GM23338 (cell line): ENCODE measurements around the gene PPP1R16B.

Experiments
- EZH2 ChIP-seq: fragments of 200-600 bp; sonication (generic); IDR thresholded peaks from one replicate; pipeline ENCODE4 v1.8.0; 2017; ENCODE audit warnings: antibody characterized with exemption, mild to moderate bottlenecking, low read depth; ENCODE audit not compliant: unreplicated experiment
- JUNB ChIP-seq: IDR thresholded peaks from one replicate; pipeline ENCODE4 v1.6.1; 2016; ENCODE audit warnings: antibody characterized with exemption; ENCODE audit not compliant: unreplicated experiment
- POLR2AphosphoS5 ChIP-seq: IDR thresholded peaks from 2 replicates; pipeline ENCODE4 v1.6.1; 2016; ENCODE audit warnings: antibody characterized with exemption, low read depth
- TF ChIP-seq, protein P1 (sequence below), 2 experiments: fragments of 200-600 bp in 1 of 2; sonication (generic) in 1 of 2; conservative IDR thresholded peaks; 2 replicates each; pipeline versions ENCODE4 v1.5.1 to v1.6.1; 2016 to 2017; ENCODE audit warnings: antibody characterized with exemption in 2 of 2, low read depth in 2 of 2, mild to moderate bottlenecking in 2 of 2, moderate library complexity in 1 of 2
- TF ChIP-seq, protein P2 (sequence below): IDR thresholded peaks from one replicate; pipeline ENCODE4 v1.6.1; 2018; ENCODE audit warnings: antibody characterized with exemption; ENCODE audit not compliant: unreplicated experiment

DNA sequence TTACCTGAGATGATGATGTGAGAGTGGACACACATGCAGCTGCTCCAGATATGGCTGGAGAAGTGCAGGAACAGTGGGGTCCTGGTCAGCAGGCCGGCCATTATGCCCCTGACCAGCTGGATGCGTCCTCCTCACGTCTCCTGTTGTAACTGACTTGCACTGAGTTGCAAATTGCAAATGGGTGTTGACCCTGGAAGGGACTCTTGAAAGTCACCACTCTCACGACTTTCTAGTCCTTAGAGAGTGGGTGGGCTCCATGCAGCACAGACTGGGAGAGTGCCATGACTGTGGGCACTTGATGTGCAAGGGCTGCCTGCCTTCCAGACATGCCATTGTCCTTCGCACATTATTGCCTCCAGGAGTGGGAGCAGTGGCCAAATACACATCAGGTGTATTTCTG lies 131.5 kb downstream of the PPP1R16B start:
- TF ChIP-seq, protein P1, sequence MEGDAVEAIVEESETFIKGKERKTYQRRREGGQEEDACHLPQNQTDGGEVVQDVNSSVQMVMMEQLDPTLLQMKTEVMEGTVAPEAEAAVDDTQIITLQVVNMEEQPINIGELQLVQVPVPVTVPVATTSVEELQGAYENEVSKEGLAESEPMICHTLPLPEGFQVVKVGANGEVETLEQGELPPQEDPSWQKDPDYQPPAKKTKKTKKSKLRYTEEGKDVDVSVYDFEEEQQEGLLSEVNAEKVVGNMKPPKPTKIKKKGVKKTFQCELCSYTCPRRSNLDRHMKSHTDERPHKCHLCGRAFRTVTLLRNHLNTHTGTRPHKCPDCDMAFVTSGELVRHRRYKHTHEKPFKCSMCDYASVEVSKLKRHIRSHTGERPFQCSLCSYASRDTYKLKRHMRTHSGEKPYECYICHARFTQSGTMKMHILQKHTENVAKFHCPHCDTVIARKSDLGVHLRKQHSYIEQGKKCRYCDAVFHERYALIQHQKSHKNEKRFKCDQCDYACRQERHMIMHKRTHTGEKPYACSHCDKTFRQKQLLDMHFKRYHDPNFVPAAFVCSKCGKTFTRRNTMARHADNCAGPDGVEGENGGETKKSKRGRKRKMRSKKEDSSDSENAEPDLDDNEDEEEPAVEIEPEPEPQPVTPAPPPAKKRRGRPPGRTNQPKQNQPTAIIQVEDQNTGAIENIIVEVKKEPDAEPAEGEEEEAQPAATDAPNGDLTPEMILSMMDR (conservative IDR thresholded peaks at IDR 0.05; ENCODE audit: low read depth in 2 of 2): no peak
- TF ChIP-seq POLR2AphosphoS5: no peak
- TF ChIP-seq, protein P2, sequence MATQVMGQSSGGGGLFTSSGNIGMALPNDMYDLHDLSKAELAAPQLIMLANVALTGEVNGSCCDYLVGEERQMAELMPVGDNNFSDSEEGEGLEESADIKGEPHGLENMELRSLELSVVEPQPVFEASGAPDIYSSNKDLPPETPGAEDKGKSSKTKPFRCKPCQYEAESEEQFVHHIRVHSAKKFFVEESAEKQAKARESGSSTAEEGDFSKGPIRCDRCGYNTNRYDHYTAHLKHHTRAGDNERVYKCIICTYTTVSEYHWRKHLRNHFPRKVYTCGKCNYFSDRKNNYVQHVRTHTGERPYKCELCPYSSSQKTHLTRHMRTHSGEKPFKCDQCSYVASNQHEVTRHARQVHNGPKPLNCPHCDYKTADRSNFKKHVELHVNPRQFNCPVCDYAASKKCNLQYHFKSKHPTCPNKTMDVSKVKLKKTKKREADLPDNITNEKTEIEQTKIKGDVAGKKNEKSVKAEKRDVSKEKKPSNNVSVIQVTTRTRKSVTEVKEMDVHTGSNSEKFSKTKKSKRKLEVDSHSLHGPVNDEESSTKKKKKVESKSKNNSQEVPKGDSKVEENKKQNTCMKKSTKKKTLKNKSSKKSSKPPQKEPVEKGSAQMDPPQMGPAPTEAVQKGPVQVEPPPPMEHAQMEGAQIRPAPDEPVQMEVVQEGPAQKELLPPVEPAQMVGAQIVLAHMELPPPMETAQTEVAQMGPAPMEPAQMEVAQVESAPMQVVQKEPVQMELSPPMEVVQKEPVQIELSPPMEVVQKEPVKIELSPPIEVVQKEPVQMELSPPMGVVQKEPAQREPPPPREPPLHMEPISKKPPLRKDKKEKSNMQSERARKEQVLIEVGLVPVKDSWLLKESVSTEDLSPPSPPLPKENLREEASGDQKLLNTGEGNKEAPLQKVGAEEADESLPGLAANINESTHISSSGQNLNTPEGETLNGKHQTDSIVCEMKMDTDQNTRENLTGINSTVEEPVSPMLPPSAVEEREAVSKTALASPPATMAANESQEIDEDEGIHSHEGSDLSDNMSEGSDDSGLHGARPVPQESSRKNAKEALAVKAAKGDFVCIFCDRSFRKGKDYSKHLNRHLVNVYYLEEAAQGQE: no peak
- TF ChIP-seq EZH2: no peak
- TF ChIP-seq JUNB: no peak
